IPS-20b (cell line): Measurements from ENCODE around the gene HDDC3.

Source experiments
- H3K27ac ChIP-seq: one replicate; pipeline ENCODE4 v1.5.1; 2013; ENCODE audit warnings: low read length
- H3K27me3 ChIP-seq: 2 replicates; pipeline ENCODE4 v1.6.1; 2013; ENCODE audit warnings: mild to moderate bottlenecking, low read length, inconsistent platforms; ENCODE audit not compliant: insufficient read depth
- H3K36me3 ChIP-seq: 2 replicates; pipeline ENCODE4 v1.6.1; 2013; ENCODE audit warnings: low read depth, mild to moderate bottlenecking, inconsistent platforms, low read length, moderate library complexity; ENCODE audit not compliant: insufficient read depth
- H3K4me1 ChIP-seq: 2 replicates; pipeline ENCODE4 v1.6.1; 2013; ENCODE audit warnings: mild to moderate bottlenecking, control low read depth, inconsistent platforms, low read length, moderate library complexity; ENCODE audit not compliant: insufficient read depth
- H3K4me3 ChIP-seq: 2 replicates; pipeline ENCODE4 v1.5.1; 2013; ENCODE audit warnings: mild to moderate bottlenecking, low read length, inconsistent platforms
- H3K9ac ChIP-seq: 2 replicates; pipeline ENCODE4 v1.6.1; 2013; ENCODE audit warnings: low read depth, mild to moderate bottlenecking, inconsistent platforms, low read length, moderate library complexity
- H3K9me3 ChIP-seq: 2 replicates; pipeline ENCODE4 v1.6.1; 2013; ENCODE audit warnings: mild to moderate bottlenecking, low read depth, low read length, inconsistent platforms; ENCODE audit not compliant: insufficient read depth

The HDDC3 gene

DNA sequence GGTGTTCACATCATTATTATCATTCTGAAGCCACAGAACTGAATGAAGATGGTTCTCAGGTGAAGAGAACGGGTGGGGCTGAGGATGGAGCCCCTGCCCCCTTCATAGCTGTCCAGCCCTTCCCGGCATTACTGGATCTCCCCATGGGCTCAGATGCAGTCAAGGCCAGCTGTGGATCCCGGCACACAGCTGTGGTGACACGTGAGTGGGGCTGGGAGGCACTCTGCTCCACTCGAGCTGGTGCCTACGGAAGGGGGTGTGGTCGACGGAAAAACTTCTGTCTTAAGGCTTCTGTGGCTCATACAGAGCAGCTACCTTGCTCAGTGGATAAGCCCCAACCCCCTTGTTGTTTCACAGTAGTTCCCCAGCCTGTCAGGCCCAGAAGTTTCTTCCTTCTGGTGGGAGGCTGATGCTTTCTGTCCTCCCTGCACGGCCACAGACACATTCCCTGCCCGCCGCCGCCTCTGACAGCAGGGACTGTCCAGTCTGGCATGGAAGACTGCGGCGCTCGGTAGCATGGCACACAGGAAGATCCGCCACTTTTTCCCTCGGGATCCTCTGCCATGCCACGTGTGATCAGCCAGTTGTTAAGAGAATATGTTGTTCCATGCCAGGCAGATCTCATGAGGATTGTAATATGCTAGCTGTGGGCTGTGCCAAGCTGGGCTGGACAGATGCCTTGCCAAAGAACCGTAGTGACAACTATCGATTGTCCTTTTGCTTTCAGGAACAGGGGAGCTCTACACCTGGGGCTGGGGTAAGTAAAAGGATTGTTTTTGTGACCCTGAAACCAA, 28.1 kb upstream of the HDDC3 start:
- no peaks in the 10 kb centered on the region; the same call in 1 of the 2 replicates for H3K27me3 ChIP-seq
- H3K27ac ChIP-seq: no peak overlapping the region
- no peak overlapping the region for H3K9ac ChIP-seq
- peaks cover 12% of the 10 kb centered on the region; the same call in 1 of the 2 replicates for H3K4me1 ChIP-seq
- no peak overlapping the region for H3K4me3 ChIP-seq
- no peaks in the 10 kb centered on the region for H3K9me3 ChIP-seq
- peaks cover 52% of the 10 kb centered on the region for H3K36me3 ChIP-seq

DNA sequence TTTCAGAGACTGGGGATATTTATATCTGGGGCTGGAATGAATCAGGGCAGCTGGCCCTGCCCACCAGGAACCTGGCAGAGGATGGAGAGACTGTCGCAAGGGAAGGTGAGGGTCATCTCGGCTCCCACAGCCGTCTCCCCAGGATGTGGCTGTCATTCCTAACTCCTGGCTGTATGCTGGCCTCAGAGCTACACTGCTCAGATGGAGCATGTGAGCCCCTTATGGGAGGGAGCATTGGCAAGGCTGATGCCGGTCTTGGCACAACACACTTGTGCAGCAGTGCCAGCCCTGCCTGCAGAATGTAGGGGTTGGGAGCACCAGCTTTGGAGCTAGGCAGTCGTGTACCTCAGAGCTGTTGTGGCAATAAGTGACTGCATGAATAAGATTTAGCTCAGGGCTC, 27.5 kb upstream of the HDDC3 start:
- H3K27me3 ChIP-seq: no peaks in the 10 kb centered on the region; the same call in 1 of the 2 replicates
- H3K9ac ChIP-seq: no peak overlapping the region
- no peaks in the 10 kb centered on the region for H3K9me3 ChIP-seq
- peaks cover 12% of the 10 kb centered on the region; the same call in 1 of the 2 replicates for H3K4me1 ChIP-seq
- no peak overlapping the region for H3K4me3 ChIP-seq
- H3K27ac ChIP-seq: no peak overlapping the region
- H3K36me3 ChIP-seq: peaks cover 48% of the 10 kb centered on the region

DNA sequence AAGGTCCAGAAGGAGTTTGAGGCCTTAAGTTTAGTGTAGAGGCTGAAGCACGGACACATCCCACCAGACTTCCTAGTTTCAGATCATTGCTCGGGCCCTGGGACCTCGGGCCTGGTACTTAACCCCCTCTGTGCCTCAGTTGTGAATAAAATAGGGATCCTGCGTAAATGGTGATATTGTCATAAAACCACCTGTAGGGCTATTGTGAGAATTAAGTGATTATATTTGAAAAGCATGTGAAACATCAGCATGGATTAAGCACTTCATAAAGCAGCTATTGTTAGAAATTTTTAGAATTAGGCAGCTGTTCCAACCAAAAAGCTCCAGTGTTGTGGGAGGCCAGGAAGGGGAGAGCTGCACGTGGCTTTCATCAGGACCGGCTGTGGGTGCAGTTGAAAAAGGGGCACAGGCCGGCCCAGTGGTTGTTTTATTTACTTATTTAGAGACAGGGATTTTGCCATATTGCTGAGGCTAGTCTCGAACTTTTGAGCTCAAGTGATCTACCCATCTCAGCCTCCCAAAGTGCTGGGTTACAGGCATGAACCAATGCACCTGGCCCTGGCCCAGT, 26.8 kb upstream of the HDDC3 start:
- Histone ChIP-seq H3K4me3 (no peak overlapping the region), H3K27me3 (no peaks in the 10 kb centered on the region; the same call in 1 of the 2 replicates), H3K36me3 (peaks cover 43% of the 10 kb centered on the region), H3K9me3 (no peaks in the 10 kb centered on the region), H3K9ac (no peak overlapping the region), H3K27ac (no peak overlapping the region), H3K4me1 (peaks cover 12% of the 10 kb centered on the region; the same call in 1 of the 2 replicates)

DNA sequence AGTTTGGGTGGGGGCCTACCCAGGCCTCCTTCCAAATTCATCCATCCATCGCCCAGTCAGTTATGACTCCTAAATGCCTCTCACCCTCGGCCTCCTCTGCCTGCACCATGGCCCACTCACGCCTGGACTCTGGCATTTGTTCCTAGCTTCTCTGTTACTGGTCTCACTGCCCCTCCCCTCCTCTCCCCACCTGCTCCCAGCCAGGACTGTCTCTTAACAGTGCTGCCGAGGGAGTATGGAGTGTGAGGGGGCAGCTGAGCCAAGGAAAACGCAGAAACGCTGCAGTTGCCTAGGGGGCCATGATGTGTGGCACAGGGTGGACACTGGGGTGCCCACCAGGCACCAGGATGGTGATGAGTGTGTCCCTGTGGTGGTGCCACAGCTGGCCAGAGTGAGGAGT, 25.4 kb upstream of the HDDC3 start:
- no peak overlapping the region for H3K27ac ChIP-seq
- H3K36me3 ChIP-seq: peaks cover 42% of the 10 kb centered on the region
- peak overlapping the region; percentile 74; the same call in 1 of the 2 replicates for H3K9ac ChIP-seq
- no peaks in the 10 kb centered on the region for H3K9me3 ChIP-seq
- H3K4me1 ChIP-seq: peaks cover 12% of the 10 kb centered on the region; the same call in 1 of the 2 replicates
- H3K27me3 ChIP-seq: no peaks in the 10 kb centered on the region; the same call in 1 of the 2 replicates
- H3K4me3 ChIP-seq: peak overlapping the region; percentile 85; the same call in 1 of the 2 replicates

DNA sequence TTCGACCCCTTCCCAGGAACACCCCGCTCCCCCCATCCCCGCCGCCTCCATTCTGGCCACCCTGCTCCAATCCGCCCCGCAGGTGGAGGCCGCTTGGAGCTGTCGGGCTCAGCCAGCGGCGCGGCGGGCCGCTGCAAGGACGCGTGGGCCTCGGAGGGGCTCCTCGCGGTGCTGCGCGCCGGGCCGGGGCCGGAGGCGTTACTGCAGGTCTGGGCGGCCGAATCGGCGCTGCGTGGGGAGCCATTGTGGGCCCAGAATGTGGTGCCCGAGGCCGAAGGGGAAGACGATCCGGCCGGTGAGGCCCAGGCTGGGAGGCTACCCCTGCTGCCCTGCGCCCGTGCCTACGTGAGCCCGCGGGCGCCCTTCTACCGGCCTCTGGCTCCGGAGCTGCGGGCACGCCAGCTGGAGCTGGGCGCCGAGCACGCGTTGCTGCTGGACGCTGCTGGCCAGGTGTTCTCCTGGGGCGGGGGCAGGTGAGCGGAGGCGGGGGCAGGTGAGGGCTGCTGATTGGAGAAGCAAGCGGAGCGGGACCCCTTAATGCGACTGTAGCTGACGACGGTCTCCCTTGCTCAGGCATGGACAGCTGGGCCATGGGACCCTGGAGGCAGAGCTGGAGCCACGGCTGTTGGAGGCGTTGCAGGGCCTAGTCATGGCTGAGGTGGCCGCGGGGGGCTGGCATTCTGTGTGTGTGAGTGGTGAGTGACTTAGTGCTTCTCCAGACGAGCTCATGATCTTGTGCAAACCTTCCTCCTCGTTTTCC, 24.9 kb upstream of the HDDC3 start:
- Histone ChIP-seq H3K4me3 (peak overlapping the region; percentile 85), H3K9ac (peak overlapping the region; percentile 74; the same call in 1 of the 2 replicates), H3K9me3 (no peaks in the 10 kb centered on the region), H3K27me3 (no peaks in the 10 kb centered on the region; the same call in 1 of the 2 replicates), H3K36me3 (peaks cover 41% of the 10 kb centered on the region), H3K4me1 (peaks cover 12% of the 10 kb centered on the region; the same call in 1 of the 2 replicates), H3K27ac (no peak overlapping the region)

GRCh38 chr15:90956274-90957030, 24.1 kb upstream of the HDDC3 start:
- Histone ChIP-seq H3K36me3 (peaks cover 38% of the 10 kb centered on the region), H3K27me3 (no peaks in the 10 kb centered on the region; the same call in 1 of the 2 replicates), H3K27ac (no peak overlapping the region), H3K4me1 (peaks cover 12% of the 10 kb centered on the region; the same call in 1 of the 2 replicates), H3K9me3 (no peaks in the 10 kb centered on the region), H3K4me3 (peak overlapping the region; percentile 85), H3K9ac (peak overlapping the region; percentile 91; the same call in 1 of the 2 replicates)

GRCh38 chr15:90955624-90956273, 23.4 kb upstream of the HDDC3 start:
- peaks cover 37% of the 10 kb centered on the region for H3K36me3 ChIP-seq
- H3K27me3 ChIP-seq: no peaks in the 10 kb centered on the region; the same call in 1 of the 2 replicates
- H3K4me1 ChIP-seq: peaks cover 12% of the 10 kb centered on the region; the same call in 1 of the 2 replicates
- H3K27ac ChIP-seq: no peak overlapping the region
- H3K9me3 ChIP-seq: no peaks in the 10 kb centered on the region
- peak overlapping the region; percentile 85 for H3K4me3 ChIP-seq
- peak overlapping the region; percentile 91; the same call in 1 of the 2 replicates for H3K9ac ChIP-seq

GRCh38 chr15:90954712-90955623, 22.6 kb upstream of the HDDC3 start, which contains the start of gene RCCD1:
TSS of gene RCCD1 (plus strand) at chr15:90954884. CDS start at chr15:90956735, 1,851 bp downstream.
- Histone ChIP-seq H3K9ac (peak within 1 kb of the TSS; percentile 91), H3K4me3 (peak within 1 kb of the TSS; percentile 85), H3K9me3 (no peaks in the 10 kb centered on the region), H3K4me1 (peaks cover 12% of the 10 kb centered on the region; the same call in 1 of the 2 replicates), H3K27me3 (no peaks in the 10 kb centered on the region; the same call in 1 of the 2 replicates), H3K27ac (peak within 1 kb of the TSS; percentile 40), H3K36me3 (peaks cover 37% of the 10 kb centered on the region)

GRCh38 chr15:90953947-90954711, 21.8 kb upstream of the HDDC3 start:
- Histone ChIP-seq H3K27ac (no peak overlapping the region), H3K9me3 (no peaks in the 10 kb centered on the region), H3K36me3 (peaks cover 43% of the 10 kb centered on the region), H3K4me3 (peak overlapping the region; percentile 85; the same call in 1 of the 2 replicates), H3K4me1 (peaks cover 12% of the 10 kb centered on the region; the same call in 1 of the 2 replicates), H3K27me3 (no peaks in the 10 kb centered on the region; the same call in 1 of the 2 replicates), H3K9ac (peak overlapping the region; percentile 91; the same call in 1 of the 2 replicates)
